ENCODE results near the gene CDC73.
"Not testable (repeated sequence)": the region's sequence is repeated elsewhere in the genome, so short reads cannot be mapped to it uniquely, and the experiment has no call there.

Gene CDC73

GRCh38 chr1:193183019-193183627 lies 61.3 kb downstream of the CDC73 start:
- DNase-seq: peak; percentile 51

GRCh38 chr1:193184776-193185175 lies 62.9 kb downstream of the CDC73 start:
- no peak for DNase-seq

- no peak for DNase-seq
Measured at GRCh38 chr1:193185211-193185610, 63.4 kb downstream of the CDC73 start.

GRCh38 chr1:193185901-193186731 lies 64.3 kb downstream of the CDC73 start, which contains the start of gene B3GALT2:
B3GALT2 (minus strand) TSS chr1:193186613; CDS start chr1:193181562, 5,051 bp downstream.
- peak; percentile 51 for DNase-seq

GRCh38 chr1:193187114-193187513 lies 65.3 kb downstream of the CDC73 start:
- DNase-seq: no peak

GRCh38 chr1:193188915-193189314 lies 67.1 kb downstream of the CDC73 start:
- DNase-seq: not testable (repeated sequence)

GRCh38 chr1:193189442-193190095 lies 67.7 kb downstream of the CDC73 start:
- DNase-seq: no peak

GRCh38 chr1:193190096-193190744 lies 68.4 kb downstream of the CDC73 start:
- DNase-seq: no peak

GRCh38 chr1:193192586-193192985 lies 70.8 kb downstream of the CDC73 start:
- DNase-seq: no peak

GRCh38 chr1:193199940-193200339 lies 78.1 kb downstream of the CDC73 start:
- no peak for DNase-seq

- DNase-seq: no peak
Measured at GRCh38 chr1:193201021-193201420, 79.2 kb downstream of the CDC73 start.

- DNase-seq: no peak
Measured at GRCh38 chr1:193210996-193211395, 89.2 kb downstream of the CDC73 start.

- no peak for DNase-seq
Measured at GRCh38 chr1:193211539-193211938, 89.7 kb downstream of the CDC73 start.

- DNase-seq: no peak
Measured at GRCh38 chr1:193212637-193213036, 90.8 kb downstream of the CDC73 start.

- DNase-seq: no peak
Measured at GRCh38 chr1:193213998-193214397, 92.2 kb downstream of the CDC73 start.

- DNase-seq: no peak
Measured at GRCh38 chr1:193216920-193217319, 95.1 kb downstream of the CDC73 start.

GRCh38 chr1:193219391-193219790 lies 97.6 kb downstream of the CDC73 start:
- DNase-seq: no peak

GRCh38 chr1:193221651-193222050 lies 99.8 kb downstream of the CDC73 start:
- DNase-seq: no peak

GRCh38 chr1:193222056-193222615 lies 100.3 kb downstream of the CDC73 start:
- DNase-seq: no peak

- no peak for DNase-seq
Measured at GRCh38 chr1:193229136-193229535, 107.3 kb downstream of the CDC73 start.

- DNase-seq: not testable (repeated sequence)
Measured at GRCh38 chr1:193231146-193231545, 109.3 kb downstream of the CDC73 start.

GRCh38 chr1:193234530-193234929 lies 112.7 kb downstream of the CDC73 start:
- DNase-seq: no peak

Measured in central memory CD4-positive, alpha-beta T cell (primary cell).